Cortex of kidney (tissue), 1 donor: ENCODE measurements around the gene JRKL.

Source experiments
- DNase-seq: peaks from one replicate; lab custom pipeline; 2025; lab: John Stamatoyannopoulos, UW

Gene JRKL

DNA sequence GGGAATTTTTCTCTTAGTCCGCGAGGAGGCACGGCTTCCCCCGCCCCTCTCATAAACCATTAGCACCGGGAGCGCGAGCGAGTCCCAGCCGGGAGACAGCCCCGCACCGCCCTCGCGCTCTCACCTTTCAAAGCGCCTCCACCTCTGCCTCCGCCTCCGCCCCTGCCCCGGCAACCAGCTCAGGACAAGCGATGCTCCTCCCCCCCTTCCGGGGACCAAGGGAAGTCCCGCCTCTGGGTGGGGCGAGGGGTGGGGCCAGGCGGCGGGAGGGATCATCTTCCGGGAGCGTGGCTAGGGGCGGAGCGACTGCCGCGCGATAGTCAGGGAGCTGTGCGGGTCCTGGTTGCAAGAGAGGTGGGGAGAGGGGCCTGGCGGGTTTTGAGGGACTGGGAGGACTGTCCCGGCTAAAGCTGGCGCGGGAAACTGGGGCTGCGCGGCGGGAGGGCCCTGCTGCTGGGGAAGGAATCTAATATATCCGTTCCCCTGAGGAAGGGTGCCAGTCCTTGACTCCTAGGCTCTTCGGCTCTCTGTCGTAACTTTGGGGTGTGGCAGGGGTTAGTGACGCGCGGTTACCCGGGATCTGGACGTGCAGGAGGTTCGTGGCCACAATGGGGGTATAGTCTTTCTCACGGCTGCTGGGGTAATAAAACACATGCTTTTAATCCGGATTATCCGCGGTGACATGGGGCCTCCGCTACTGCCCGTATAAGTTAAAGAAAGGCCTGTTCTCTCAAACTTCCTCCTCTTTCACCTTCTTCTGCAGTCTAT lies at the start of gene JRKL, which contains the start of gene CCDC82:
Gene JRKL, plus strand, starts transcription at position 294 of the 768 bp plus-strand sequence. CDS start 637 bp downstream, outside the sequence.
Gene CCDC82, minus strand, starts transcription at position 193 of the 768 bp plus-strand sequence. CDS start 5,165 bp downstream, outside the sequence.
- DNase-seq = peak; percentile 72

DNA sequence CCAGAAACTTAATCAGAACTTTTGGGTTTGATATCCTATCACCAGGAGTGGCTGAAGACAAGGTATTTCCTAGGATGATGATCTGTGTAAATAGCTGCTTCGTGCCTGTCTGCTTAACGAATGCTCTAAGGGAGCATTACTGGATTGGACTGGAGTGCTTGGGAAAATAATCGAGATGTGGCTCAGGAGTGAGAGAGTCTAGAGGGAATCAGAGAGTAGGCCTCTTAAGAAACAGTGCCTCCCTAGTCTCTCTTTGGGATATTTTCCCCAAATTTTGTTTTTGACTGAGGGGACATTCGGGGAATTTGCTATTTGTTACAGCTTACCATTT lies 49.3 kb upstream of the JRKL start:
- no peak for DNase-seq

DNA sequence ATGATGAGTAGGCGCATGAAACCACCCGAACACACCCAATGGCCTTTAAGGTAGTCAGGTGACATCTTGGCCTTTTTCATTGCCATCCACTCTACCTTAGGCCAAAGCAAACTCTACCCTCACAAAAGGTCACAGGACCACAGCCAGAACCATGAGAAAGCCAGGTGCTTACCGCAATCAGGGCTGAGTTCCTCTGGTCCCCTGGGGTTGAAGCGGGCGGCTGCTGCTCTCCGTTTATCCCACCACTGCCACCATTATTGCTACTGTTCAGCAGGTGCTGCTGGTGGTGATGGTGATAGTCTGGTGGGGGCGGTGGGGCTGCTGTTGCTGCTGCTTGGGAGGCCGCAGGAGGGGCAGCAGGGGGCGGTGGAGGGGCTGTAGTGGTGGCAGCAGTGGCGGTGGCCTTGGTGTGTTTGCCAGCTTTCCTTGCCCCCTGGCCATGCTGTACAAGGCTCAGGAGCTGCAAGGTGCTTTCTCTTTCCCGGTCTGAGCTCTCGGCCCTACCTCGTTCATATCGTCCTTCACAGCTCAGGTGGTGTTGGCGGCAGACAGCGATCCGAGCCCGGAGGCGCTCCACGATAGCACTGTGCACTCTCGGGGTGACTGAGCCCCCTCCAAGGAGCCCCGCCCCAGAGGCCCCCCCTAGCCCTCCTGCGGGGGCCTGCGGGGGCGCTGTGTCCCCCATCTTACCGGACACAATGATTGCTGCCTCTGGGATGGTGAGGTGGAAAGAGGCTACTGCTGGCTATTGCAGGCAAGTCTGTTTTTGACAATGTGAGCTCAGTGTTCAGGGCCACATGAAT lies 48.4 kb upstream of the JRKL start:
- no peak for DNase-seq

DNA sequence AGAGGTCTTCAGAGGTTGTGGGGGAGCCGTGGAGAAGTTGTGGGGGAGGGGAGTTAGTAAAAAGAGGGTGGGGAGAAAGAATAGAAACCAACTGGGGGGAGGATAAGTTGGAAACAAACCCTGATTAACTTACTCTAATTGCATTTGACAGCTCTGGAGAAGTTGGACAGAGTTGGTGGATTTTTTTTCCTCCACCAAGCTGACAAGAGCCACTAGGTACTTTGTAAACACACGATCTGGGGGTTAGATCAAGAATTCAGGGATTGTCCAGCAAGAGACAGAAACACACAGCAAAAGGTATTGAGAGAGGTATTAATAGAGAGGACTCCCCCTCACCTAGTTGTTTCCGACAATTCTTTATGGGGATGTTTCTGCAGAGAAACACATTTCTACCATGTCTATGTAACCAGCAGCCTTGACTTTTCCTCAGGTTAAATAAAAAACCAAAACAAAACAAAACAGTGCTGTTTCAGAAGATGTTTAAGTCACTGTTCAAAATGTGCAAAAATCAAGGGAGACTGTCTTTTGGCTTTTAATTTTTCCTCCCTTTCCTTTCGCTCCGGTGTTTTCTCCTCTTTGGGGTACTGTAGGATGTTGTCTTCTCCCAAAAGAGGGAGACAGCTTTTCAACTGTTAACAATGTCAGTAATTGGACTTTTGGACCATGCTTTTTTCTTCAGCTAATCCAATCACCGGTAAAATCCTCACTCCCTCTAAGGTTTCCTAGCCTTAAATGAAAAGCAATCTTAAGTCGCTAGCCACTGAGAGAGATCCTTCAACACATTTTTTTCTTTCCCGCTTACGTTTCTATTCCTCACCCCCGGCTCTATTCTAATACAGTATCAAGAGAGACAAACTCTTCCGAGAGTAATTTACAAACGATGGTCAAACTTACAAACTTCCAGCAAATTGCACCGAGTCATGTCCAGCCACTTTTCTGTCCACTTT lies 47.5 kb upstream of the JRKL start:
- no peak for DNase-seq

DNA sequence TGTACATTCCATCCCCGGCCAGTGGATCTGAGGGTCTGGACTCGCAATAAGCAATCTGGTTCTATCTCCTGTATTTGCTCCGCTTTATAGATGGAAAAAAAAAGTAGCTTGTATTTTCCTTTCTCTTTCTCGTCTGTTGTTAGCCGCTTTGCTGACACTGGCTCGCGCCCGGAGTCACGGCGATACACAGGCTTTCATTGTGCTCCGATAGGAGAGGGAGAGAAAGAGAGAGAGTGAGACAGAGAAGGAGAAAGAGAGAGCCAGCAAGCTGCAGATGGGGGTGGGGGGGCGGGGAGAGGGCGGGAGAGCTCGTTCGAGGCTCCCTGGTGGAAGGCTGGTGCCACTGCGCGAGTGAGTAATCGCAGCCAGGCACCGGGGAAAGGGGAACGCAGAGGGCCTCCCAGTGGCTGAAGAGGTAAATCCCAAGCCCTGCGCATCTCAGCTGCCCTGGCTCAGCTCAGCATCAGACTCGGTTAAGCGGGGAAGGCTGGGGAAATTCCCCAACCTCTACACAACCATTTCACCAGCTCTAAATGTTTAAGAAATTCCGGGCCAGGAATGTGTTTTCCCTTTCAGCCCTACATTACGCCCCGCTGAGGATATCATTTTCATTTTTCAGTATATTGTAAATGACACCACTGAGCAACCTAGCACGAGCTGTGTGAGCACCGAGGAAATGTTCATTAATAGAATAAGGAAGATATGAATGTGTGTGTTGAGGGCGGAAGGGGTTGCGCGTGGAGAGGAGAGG lies 46.7 kb upstream of the JRKL start, which contains the start of gene MAML2:
Gene MAML2, minus strand, starts transcription at position 235 of the 751 bp plus-strand sequence. CDS start 1,300 bp downstream, outside the sequence.
- DNase-seq = peak; percentile 32

DNA sequence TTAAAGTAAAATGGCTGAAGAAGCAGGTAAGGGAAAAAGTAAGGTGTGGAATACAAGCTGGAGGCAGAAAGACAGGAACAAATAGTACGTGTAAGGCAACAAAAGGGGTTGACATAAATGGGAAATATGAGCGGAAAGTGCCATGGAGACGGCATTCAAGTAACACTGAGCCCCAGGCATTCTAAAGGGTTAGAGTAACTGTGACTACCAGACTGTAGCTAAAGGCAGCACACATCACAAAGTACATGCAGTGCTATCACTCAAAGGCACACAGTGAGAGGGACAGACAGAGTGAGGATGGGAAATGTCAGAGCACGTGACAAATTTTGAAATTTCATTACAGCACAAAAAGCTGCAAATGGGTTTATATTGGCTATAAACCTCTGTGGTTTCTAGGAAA lies 33.0 kb upstream of the JRKL start:
- no peak for DNase-seq

DNA sequence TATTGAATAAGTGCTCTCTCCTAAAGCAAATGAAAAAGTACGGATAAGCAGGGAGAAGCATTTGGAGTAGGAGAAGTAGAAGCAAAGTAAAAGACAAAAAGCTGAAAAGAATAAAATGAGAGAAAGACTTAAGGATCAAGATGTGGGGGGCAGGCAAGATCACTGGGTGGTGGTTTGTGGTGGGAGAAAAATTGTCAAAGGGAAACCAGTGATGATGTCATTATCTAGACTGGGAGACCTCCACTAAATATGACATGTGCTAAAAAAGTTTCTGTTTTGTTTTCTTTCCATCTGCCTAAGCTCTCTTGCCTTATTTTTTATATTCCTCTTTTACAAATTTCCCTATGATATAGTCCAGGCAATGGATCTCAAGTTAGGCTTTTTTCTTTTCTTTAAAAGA lies 32.0 kb upstream of the JRKL start:
- no peak for DNase-seq

DNA sequence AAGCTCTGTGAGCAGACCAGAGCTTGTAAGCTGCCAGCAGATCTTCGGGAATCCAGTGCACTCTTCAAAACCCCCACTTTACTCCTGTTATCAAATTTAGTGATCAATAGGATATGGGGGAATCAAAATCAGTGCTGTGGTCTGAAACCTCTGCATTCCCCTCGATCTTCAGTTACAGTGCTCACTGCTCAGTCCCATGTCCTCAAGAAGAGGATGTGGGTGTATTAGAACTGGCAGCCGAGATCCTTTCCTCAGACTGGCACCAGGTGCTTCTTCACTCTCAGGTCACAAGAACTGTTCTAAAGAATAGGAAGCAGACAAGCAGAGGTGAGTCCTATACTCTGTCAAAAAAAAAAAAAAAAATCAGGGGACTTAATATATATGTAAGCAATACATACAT lies 31.5 kb upstream of the JRKL start:
- no peak for DNase-seq

DNA sequence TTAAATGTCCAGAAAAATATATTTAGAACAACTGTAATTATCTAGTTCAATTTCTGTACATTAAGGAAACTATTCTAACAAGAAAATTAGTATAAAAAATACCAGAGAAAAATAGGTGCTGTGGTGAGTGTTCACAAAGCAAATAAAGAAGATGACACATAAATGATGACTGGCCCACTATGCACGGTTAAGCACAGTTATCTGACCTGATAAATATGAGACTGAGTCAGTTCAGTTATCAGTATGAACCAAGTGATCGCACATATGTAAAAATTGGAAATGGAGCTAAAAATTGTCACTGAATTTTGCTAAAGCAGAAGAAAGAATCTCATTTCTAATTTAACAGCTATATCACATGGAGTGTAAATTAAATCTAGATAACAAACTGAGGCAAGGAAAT lies 28.0 kb upstream of the JRKL start:
- no peak for DNase-seq

DNA sequence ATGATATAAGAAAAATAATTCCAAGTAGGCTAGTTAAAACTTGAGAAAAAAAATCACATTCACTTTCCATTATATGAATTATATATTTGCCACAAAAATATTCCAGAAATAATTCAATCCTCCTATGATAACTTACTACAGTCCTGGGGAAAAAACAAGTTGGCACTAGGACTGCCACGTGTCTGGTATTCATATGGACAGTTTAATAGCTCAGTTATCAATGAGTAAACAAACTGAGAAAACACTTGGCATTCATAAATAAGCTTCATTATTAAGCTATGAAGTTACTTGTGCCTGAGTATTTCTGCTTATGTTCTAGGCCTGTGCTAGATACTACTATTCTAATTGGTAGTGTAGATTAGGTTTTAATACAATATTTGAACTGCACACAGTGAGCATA lies 24.3 kb upstream of the JRKL start:
- DNase-seq = no peak

DNA sequence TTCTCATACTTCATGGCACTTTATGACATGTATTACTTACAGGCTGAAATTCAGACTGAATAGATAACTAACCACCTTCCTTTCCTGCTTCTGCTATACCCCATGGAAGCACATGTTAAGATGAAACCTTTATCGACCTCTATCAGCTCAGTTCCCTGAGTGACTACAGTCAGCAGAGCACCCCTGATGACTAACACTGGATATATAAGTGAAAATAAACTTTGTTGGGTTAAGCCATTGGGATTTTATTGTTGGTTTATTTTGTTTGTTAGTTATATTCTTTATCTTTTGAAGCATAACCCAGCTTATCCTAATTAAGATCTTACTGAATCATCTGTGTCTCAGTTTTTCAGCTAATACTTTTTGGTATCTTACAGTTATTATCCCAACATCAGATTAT lies 23.8 kb upstream of the JRKL start:
- no peak for DNase-seq

DNA sequence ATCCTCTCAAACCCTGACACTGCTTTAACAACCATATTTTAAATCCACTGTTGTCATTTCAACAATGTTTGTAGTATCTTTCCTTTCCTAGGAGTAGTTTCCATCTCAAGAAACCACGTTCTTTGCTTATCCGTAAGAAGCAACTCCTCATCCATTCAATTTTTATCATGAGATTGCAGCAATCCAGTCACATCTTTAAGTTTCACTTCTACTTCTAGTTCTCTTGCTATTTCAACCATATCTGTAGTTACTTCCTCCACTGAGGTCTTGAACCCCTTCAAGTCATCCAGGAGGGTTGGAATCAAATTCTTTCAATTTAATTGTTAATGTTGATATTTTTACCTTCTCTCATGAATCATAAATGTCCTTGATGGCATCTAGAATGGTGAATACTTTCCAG lies 22.5 kb upstream of the JRKL start:
- no peak for DNase-seq

DNA sequence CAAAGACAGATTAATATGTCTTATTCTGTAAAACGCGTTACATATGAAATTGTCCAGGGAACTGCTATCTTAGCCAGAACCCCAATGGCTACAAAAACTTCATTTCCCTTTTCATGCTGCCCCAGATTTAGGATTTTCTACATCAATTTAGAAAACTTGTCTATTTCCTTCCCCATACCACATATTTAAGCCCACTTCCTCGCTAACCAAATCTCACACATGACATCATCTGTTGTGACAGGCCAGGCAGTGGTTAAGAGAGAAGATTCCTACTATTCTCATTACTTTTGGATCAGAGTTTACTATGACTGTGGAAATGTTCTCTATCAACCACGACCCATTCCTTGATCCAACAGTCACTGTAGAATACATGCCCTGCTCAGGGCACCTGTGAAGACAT lies 16.0 kb upstream of the JRKL start:
- no peak for DNase-seq

DNA sequence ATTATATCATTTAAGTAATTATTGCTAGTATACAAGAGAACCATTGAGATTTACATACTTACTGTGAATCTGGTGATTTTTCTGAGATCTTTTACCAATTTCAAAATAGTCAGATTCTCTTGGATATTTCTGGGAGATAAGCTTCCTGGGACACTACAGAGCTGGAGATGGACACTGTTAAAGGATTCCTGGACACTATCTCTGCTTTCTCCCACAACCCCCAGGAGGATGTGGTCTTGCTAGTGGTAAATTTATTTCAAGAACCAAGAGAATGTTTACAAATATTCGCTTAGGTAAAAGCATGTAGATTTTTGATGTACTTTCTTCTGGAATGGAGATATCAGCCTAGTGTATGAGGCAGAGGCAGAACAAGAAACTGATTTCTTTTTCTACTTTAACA lies 13.0 kb upstream of the JRKL start:
- DNase-seq = no peak

DNA sequence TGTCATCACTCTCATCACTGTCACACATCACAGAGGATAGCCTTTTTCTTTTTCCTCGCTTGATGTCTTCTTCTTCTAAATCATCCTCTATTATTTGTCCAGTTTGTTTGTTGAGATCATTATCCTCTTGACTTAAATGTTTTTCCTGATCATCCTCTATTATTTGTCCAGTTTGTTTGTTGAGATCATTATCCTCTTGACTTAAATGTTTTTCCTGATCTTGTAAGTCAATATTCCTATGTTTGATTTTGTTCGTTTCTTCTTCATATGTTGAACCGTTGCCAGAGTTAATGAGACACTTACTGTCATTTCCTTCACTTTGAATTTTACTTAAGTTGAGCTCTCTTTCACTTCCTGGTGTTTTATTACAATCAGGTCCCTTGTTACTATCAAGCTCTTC lies 5.7 kb upstream of the JRKL start:
- no peak for DNase-seq

DNA sequence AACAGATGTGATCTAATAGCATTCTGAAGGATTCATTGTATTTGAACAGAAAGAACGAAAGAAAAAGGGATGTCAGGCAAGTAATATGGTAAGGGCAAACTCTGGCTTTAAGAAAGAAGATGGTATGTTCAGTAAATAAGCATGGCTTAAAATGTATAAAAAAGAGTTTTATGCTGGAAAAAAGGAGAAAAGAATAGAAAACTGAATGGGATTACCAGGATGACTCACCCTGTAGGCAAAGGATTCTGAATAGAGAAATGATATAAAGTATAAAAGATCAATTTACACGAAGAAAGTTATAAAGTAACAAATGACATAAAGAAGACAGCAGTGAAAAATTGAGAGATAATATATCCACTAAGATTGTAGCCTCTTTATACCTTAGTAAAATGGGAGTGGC lies 4.6 kb upstream of the JRKL start:
- DNase-seq = no peak

DNA sequence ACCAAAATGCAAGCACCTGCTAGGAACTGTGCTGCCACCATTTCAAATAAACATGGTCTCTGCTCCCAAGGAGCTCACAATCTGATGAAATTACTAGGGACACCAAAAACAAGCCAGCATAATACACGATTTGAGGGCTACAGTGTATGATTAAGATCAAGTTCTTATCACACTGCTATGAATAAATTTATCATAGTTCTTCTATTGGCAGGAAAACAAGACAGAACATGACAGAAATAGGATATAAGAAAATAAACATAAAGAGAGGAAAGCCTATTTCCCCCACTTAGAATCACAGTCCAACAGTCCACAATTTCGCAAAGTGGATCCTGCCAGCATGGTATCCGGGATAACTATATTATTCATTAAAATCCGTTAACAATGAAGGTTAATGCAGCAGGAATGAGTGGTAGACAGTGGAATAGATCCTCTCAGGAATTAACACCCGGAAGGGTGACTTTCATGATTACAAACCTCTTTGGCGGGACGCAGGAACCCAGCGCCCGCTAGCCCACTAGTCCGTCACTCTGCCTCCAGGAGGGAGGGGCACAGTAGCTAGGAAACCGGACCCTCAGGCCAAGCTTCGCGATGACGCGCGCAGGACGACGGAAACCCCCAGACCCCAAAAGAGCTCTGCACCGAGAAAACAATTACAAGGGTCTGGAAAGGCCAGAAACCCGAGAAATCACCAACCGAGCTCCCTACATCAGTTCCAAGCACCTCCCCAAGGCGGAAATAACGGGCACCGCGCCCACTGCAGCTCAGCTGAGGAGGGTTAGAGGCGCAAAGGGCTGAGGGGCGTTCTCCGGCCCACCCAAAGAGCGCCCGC lies 708 bp upstream of the JRKL start:
- no peak for DNase-seq

DNA sequence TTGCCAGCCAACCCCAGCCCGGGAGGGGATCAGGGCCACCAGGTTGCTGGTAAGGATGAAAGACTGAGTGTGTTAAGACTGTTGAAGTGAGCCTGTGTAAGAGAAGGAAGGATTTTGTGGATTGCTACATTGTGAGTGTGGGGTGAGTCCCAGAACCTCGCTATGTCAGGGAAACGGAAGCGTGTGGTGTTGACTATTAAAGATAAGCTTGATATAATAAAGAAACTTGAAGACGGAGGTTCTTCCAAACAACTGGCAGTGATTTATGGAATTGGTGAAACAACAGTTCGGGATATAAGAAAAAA lies 627 bp downstream of the JRKL start:
- no peak for DNase-seq

DNA sequence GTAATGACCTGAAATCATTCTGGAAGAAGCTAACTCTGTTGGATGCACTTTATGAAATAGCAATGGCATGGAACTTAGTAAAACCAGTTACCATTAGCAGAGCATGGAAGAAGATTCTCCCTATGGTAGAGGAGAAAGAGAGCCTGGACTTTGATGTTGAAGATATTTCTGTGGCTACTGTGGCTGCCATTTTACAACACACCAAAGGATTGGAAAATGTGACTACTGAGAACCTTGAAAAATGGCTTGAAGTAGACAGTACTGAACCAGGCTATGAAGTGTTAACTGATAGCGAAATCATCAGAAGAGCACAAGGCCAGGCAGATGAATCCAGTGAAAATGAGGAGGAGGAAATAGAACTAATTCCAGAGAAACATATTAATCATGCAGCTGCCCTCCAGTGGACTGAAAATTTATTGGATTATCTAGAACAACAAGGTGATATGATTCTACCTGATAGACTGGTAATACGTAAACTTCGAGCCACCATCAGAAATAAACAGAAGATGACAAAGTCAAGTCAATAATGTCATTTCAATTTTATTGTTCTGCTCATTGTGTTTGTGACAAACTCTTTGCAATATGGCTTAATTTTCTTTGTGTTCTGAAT lies 2.0 kb downstream of the JRKL start:
- DNase-seq = no peak

DNA sequence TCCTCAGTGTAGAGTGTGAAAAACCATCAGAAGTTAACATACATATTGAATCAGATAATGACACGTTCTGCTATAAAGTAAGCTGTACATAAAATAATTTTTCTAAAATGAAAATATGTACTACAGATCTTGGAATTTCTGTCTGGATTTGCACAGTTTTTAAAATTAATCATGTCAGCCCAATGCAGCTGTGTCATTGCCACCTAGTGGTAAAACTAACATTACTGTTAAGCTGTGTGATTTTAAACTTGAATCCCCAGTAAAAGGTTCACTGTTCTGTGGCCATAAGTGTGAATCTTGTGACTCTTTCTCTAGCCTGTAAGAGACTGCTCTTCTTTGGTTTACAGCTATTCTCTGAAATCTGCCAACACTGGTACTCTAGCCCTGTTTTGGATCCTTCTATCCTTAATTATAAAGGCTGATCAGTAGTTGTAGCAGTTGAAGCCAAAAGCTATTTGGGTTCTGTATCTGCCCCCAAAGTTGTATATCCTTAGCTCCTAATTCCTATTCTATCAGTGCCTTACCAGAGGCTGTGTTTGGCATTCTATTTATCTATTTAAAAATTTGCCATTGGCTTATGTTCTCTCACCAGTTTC lies 4.0 kb downstream of the JRKL start:
- DNase-seq = no peak
